Activated B cell treated with CpG ODN at 0.5 μM for 24 hours (primary cell): ENCODE results near the gene CCL22. TPM values are rescaled to one million over a fixed set of nuclear protein-coding genes. Genes with fewer than 3 reads are reported as not detected.

Experiments used
- ATAC-seq: fragments of 200-7000 bp; cut with Tn5 transposase; one replicate; pipeline ENCODE4 v1.10.0; 2021; ENCODE audit warnings: low read depth, mild to moderate bottlenecking, moderate library complexity
- CTCF ChIA-PET: fragments of 350-600 bp; sonication (Branson Sonifier 250); formaldehyde crosslinking; loops from one replicate; lab custom pipeline; 2021; ENCODE audit warnings: antibody characterized with exemption; lab: Charles Lee
- POLR2A ChIA-PET: fragments of 350-600 bp; sonication (Branson Sonifier 250); formaldehyde crosslinking; loops from one replicate; lab custom pipeline; 2021; ENCODE audit warnings: antibody characterized with exemption; lab: Charles Lee
- DNase-seq: peaks from one replicate; pipeline ENCODE4 v3.0.0; 2022
- H3K27ac Mint-ChIP-seq: one replicate; pipeline ENCODE4 v1.8.0; 2020; ENCODE audit warnings: mixed read lengths
- H3K27me3 Mint-ChIP-seq: one replicate; pipeline ENCODE4 v1.8.0; 2021; ENCODE audit warnings: mixed read lengths
- H3K36me3 Mint-ChIP-seq: one replicate; pipeline ENCODE4 v1.8.0; 2021; ENCODE audit warnings: low read depth, mixed read lengths
- H3K4me1 Mint-ChIP-seq: one replicate; pipeline ENCODE4 v1.8.0; 2021; ENCODE audit warnings: mixed read lengths
- H3K4me3 Mint-ChIP-seq: one replicate; pipeline ENCODE4 v1.8.0; 2020; ENCODE audit warnings: mild to moderate bottlenecking, mixed read lengths
- H3K9me3 Mint-ChIP-seq: one replicate; pipeline ENCODE4 v1.8.0; 2020; ENCODE audit warnings: mixed read lengths
- CTCF ChIP-seq: fragments of 200-600 bp; IDR thresholded peaks from one replicate; pipeline ENCODE4 v1.8.0; 2022; ENCODE audit warnings: antibody characterized with exemption, mild to moderate bottlenecking
- intact Hi-C: fragments of 100-400 bp; cut with micrococcal nuclease; formaldehyde crosslinking; loops from one replicate; pipeline ENCODE4 v1.15.1; 2024
- total RNA-seq: library from RNA; stranded (reverse); gene quantifications from 2 replicates; pipeline ENCODE4 v1.2.3, GENCODE V29; 2022

Gene CCL22
- total RNA-seq, 1 donor from 2014 or later, result 288 TPM

- DNase-seq, result no peak
These were observed 50.5 kb downstream of the CCL22 start for GRCh38 chr16:57409065-57409464.

GRCh38 chr16:57409870-57410587 is 51.4 kb downstream of the CCL22 start:
- intact Hi-C loops, result loop anchor here (2.0 to 10.0 kb wide), 3 partner anchors 13 to 445 kb away; partner anchors contain the start of genes CETP and KATNB1
- CTCF ChIA-PET, result interaction anchor here (1.1 kb wide), 1 partner anchor 109 kb away, joined by 5 read pairs; no protein-coding TSS in a partner anchor

More at GRCh38 chr16:57409065-57409464, 50.5 kb downstream of the CCL22 start:
- Mint-ChIP-seq H3K27me3 (no peaks in the 10 kb centered on the region), H3K4me3 (no peak overlapping the region), H3K9me3 (no peaks in the 10 kb centered on the region), H3K27ac (no peak overlapping the region), H3K4me1 (peaks cover 42% of the 10 kb centered on the region), H3K36me3 (no peaks in the 10 kb centered on the region)
- intact Hi-C loops, result no loop called here
- ATAC-seq, result no peak
- TF ChIP-seq CTCF, result no peak
- POLR2A ChIA-PET, result interaction anchor here (0.8 kb wide), 1 partner anchor 21 kb away, joined by 3 read pairs; no protein-coding TSS in a partner anchor
- CTCF ChIA-PET, result interaction anchor here (1.1 kb wide), 1 partner anchor 108 kb away, joined by 5 read pairs; no protein-coding TSS in a partner anchor

GRCh38 chr16:57411362-57411976 is 52.9 kb downstream of the CCL22 start:
- H3K36me3 Mint-ChIP-seq, result no peaks in the 10 kb centered on the region
- DNase-seq (no peak), ATAC-seq (no peak)
- H3K4me3 Mint-ChIP-seq, result no peak overlapping the region
- no peak overlapping the region for H3K27ac Mint-ChIP-seq
- intact Hi-C loops, result loop anchor here (2.0 to 10.0 kb wide), 3 partner anchors 15 to 447 kb away; partner anchors contain the start of genes CETP and KATNB1
- ChIA-PET CTCF (no interaction called here), POLR2A (interaction anchor here (0.7 to 3.7 kb wide), 10 partner anchors 11 to 112 kb away, joined by 3 to 22 read pairs (median 5); no protein-coding TSS in a partner anchor)
- peaks cover 55% of the 10 kb centered on the region for H3K4me1 Mint-ChIP-seq
- no peaks in the 10 kb centered on the region for H3K27me3 Mint-ChIP-seq
- H3K9me3 Mint-ChIP-seq, result no peaks in the 10 kb centered on the region
- no peak for TF ChIP-seq CTCF

More at GRCh38 chr16:57409870-57410587, 51.4 kb downstream of the CCL22 start:
- H3K9me3 Mint-ChIP-seq, result no peaks in the 10 kb centered on the region
- H3K4me3 Mint-ChIP-seq, result no peak overlapping the region
- TF ChIP-seq CTCF, result no peak
- POLR2A ChIA-PET, result interaction anchor here (0.8 kb wide), 1 partner anchor 22 kb away, joined by 3 read pairs; no protein-coding TSS in a partner anchor
- H3K27ac Mint-ChIP-seq, result no peak overlapping the region
- H3K27me3 Mint-ChIP-seq, result no peaks in the 10 kb centered on the region
- no peak for ATAC-seq
- H3K36me3 Mint-ChIP-seq, result no peaks in the 10 kb centered on the region
- H3K4me1 Mint-ChIP-seq, result peaks cover 50% of the 10 kb centered on the region
- DNase-seq, result no peak

- CTCF ChIA-PET, result interaction anchor here (0.5 to 1.7 kb wide), 4 partner anchors 24 to 111 kb away, joined by 3 to 15 read pairs (median 4); no protein-coding TSS in a partner anchor
- peaks cover 64% of the 10 kb centered on the region for H3K4me1 Mint-ChIP-seq
- no peak for DNase-seq
- no peaks in the 10 kb centered on the region for H3K27me3 Mint-ChIP-seq
- no peaks in the 10 kb centered on the region for H3K9me3 Mint-ChIP-seq
- no peaks in the 10 kb centered on the region for H3K36me3 Mint-ChIP-seq
- POLR2A ChIA-PET, result interaction anchor here (1.1 to 3.7 kb wide), 8 partner anchors 12 to 113 kb away, joined by 8 to 22 read pairs (median 16); no protein-coding TSS in a partner anchor
- intact Hi-C loops, result loop anchor here (10.0 kb wide), 2 partner anchors 322 to 448 kb away; partner anchors contain the start of genes CETP and KATNB1
- H3K27ac Mint-ChIP-seq, result peak overlapping the region; percentile 81
- TF ChIP-seq CTCF, result no peak
- no peak overlapping the region for H3K4me3 Mint-ChIP-seq
- ATAC-seq, result no peak
These were observed 54.0 kb downstream of the CCL22 start for GRCh38 chr16:57412584-57412983.
